Measurements from ENCODE around the gene FGF12.

The FGF12 gene

GRCh38 chr3:192487033-192487432 is 240.3 kb downstream of the FGF12 start:
- peak; percentile 12 for DNase-seq

GRCh38 chr3:192482809-192483208 is 244.5 kb downstream of the FGF12 start:
- no peak for DNase-seq

GRCh38 chr3:192482391-192482790 is 244.9 kb downstream of the FGF12 start:
- no peak for DNase-seq

GRCh38 chr3:192481638-192482037 is 245.7 kb downstream of the FGF12 start:
- no peak for DNase-seq

- DNase-seq = peak; percentile 47
Observed at GRCh38 chr3:192467230-192468140, 259.9 kb downstream of the FGF12 start.

- DNase-seq = no peak
Observed at GRCh38 chr3:192449036-192449435, 278.3 kb downstream of the FGF12 start.

GRCh38 chr3:192445770-192446644 is 281.3 kb downstream of the FGF12 start:
- DNase-seq = no peak

GRCh38 chr3:192444791-192445106 is 282.6 kb downstream of the FGF12 start:
- DNase-seq = no peak

GRCh38 chr3:192444096-192444790 is 283.1 kb downstream of the FGF12 start:
- DNase-seq = peak; percentile 44

GRCh38 chr3:192435241-192435640 is 292.1 kb downstream of the FGF12 start:
- no peak for DNase-seq

- DNase-seq = no peak
Observed at GRCh38 chr3:192434186-192434585, 293.2 kb downstream of the FGF12 start.

- DNase-seq = no peak
Observed at GRCh38 chr3:192433704-192434103, 293.6 kb downstream of the FGF12 start.

- DNase-seq = no peak
Observed at GRCh38 chr3:192422997-192423342, 304.4 kb downstream of the FGF12 start.

- no peak for DNase-seq
Observed at GRCh38 chr3:192422321-192422996, 304.9 kb downstream of the FGF12 start.

GRCh38 chr3:192419312-192419711 is 308.0 kb downstream of the FGF12 start:
- DNase-seq = no peak

GRCh38 chr3:192417559-192418055 is 309.7 kb downstream of the FGF12 start:
- DNase-seq = no peak

GRCh38 chr3:192417017-192417416 is 310.3 kb downstream of the FGF12 start:
- DNase-seq = no peak

- no peak for DNase-seq
Observed at GRCh38 chr3:192413461-192413860, 313.9 kb downstream of the FGF12 start.

- DNase-seq = no peak
Observed at GRCh38 chr3:192410684-192410960, 316.7 kb downstream of the FGF12 start.

GRCh38 chr3:192409838-192410683 is 317.3 kb downstream of the FGF12 start:
- peak; percentile 16 for DNase-seq

- DNase-seq = peak; percentile 40
Observed at GRCh38 chr3:192409201-192409837, 318.0 kb downstream of the FGF12 start.
